Measurements from ENCODE around the gene FGGY. TPM values are rescaled to one million over a fixed set of nuclear protein-coding genes. Genes with fewer than 3 reads are reported as not detected.

FGGY gene
- total and polyA plus RNA-seq, 8 donors = 6.2 to 27.0 (median 16.0) TPM

GRCh38 chr1:59761443-59761842, 464.5 kb downstream of the FGGY start:
- H3K4me3 ChIP-seq = no peak overlapping the region
- 77 to 87% methylated on average over 3 of the region's 3 CpGs for WGBS, 2 donors
- no peak overlapping the region for H3K27ac ChIP-seq
- intact Hi-C loops (cut with DNase I) = no loop called here
- no peak for TF ChIP-seq CTCF (IDR thresholded peaks at IDR 0.05)
- H3K4me1 ChIP-seq = peaks cover 0 to 5% (median 0%) of the 10 kb centered on the region in 3 donors
- FAIRE-seq = no peak
- no peaks in the 10 kb centered on the region for H3K27me3 ChIP-seq
- ATAC-seq = no peak
- no peaks in the 10 kb centered on the region for H3K36me3 ChIP-seq
- DNase-seq = no peak
- no peaks in the 10 kb centered on the region for H3K9me3 ChIP-seq

- H3K4me1 ChIP-seq = peaks cover 0 to 5% (median 0%) of the 10 kb centered on the region in 3 donors
- WGBS, 2 donors = 71 to 74% methylated on average over 2 of the region's 2 CpGs
- DNase-seq = no peak
- no peaks in the 10 kb centered on the region for H3K36me3 ChIP-seq
- H3K4me3 ChIP-seq = no peak overlapping the region
- intact Hi-C loops (cut with DNase I) = no loop called here
- no peak for TF ChIP-seq CTCF (IDR thresholded peaks at IDR 0.05)
- no peaks in the 10 kb centered on the region for H3K27me3 ChIP-seq
- H3K9me3 ChIP-seq = no peaks in the 10 kb centered on the region
- no peak for FAIRE-seq
- no peak overlapping the region for H3K27ac ChIP-seq
- no peak for ATAC-seq
These were observed 466.5 kb downstream of the FGGY start for GRCh38 chr1:59763418-59763817.

DNA sequence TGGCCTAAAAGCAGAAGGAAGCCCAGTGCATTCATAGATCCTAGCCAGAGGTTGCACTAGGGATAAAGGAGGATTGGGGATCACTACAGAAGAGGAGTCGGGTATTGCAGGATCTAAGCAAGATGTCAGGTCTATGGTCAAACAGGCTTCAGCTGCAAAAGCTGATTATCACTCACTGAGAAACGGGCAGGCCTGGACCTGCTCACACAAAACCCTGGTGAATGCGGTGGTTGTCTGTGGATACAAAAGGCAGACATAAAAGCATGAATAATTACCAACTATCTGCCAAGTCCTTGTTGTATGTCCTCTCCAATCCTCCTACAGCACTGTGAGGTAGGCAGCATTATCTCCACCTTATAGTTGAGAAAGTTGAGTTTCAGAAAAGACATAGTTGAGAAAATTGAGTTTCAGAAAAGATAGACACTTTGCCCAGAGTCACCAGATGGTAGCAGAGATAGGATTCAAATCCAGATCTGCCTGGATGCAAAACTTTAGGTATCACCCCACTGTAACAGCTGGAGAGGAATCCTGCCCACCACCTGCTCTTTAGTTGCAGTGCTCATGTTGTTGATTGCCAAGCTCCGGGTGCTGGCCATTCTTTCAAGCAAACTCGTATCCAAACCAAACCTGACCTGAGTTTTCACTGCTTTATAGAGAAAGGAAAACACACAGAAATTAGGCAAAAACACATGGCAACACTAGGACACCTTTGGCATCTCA, 468.3 kb downstream of the FGGY start:
- Histone ChIP-seq H3K27ac (no peak overlapping the region), H3K4me3 (no peak overlapping the region), H3K36me3 (no peaks in the 10 kb centered on the region), H3K27me3 (no peaks in the 10 kb centered on the region), H3K4me1 (no peaks in the 10 kb centered on the region), H3K9me3 (no peaks in the 10 kb centered on the region)
- no peak for TF ChIP-seq CTCF (IDR thresholded peaks at IDR 0.05)
- no peak for ATAC-seq
- DNase-seq = no peak
- 71 to 77% methylated on average over 5 of the region's 5 CpGs for WGBS, 2 donors
- no peak for FAIRE-seq
- intact Hi-C loops (cut with DNase I) = no loop called here

GRCh38 chr1:59766227-59766855, 469.4 kb downstream of the FGGY start:
- Histone ChIP-seq H3K27me3 (no peaks in the 10 kb centered on the region), H3K27ac (no peak overlapping the region), H3K9me3 (no peaks in the 10 kb centered on the region), H3K4me3 (no peak overlapping the region), H3K36me3 (no peaks in the 10 kb centered on the region), H3K4me1 (peaks cover 0 to 1% (median under 1%) of the 10 kb centered on the region in 3 donors)
- intact Hi-C loops (cut with DNase I) = no loop called here
- FAIRE-seq = no peak
- no peak for ATAC-seq
- no peak for TF ChIP-seq CTCF (IDR thresholded peaks at IDR 0.05)
- DNase-seq = no peak
- 87 to 88% methylated on average over 9 of the region's 9 CpGs for WGBS, 2 donors

DNA sequence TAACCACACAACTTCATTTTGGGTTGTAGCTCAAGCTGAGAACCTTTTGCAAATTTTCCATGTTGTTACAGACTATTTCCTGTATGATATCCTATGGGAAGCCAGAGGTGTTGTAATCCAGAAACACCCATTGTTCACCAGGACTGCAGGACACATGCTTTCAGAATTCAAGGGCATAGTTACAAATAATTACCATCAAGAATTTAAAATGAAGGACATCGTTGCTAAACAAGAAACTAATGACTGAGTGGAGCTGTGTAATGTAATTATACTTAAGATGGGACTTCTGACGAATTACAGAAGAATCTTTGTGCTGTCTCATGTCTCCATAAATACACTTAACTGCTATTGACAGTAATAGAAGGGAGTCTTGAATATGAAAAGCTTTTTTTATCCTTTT, 470.2 kb downstream of the FGGY start:
- no peaks in the 10 kb centered on the region for H3K27me3 ChIP-seq
- WGBS, 2 donors = 54 to 56% methylated on average over 2 of the region's 2 CpGs
- TF ChIP-seq CTCF (IDR thresholded peaks at IDR 0.05) = no peak
- no peaks in the 10 kb centered on the region for H3K36me3 ChIP-seq
- H3K9me3 ChIP-seq = no peaks in the 10 kb centered on the region
- H3K27ac ChIP-seq = no peak overlapping the region
- FAIRE-seq (no peak), ATAC-seq (no peak), DNase-seq (no peak)
- intact Hi-C loops (cut with DNase I) = no loop called here
- no peak overlapping the region for H3K4me3 ChIP-seq
- H3K4me1 ChIP-seq = peaks cover 0 to 9% (median 9%) of the 10 kb centered on the region in 3 donors
